Ovary (tissue), 9 donors: ENCODE measurements around the gene CACNG5. TPM values are rescaled to one million over a fixed set of nuclear protein-coding genes. Genes with fewer than 3 reads are reported as not detected.

Experiments used
- microRNA counts: library from miRNA; unstranded; fragments of <30 nt; microRNA quantifications from one replicate; lab custom pipeline; 2016
- microRNA-seq, 3 donors: library from miRNA; unstranded; fragments of <30 nt; microRNA quantifications; one replicate each; pipeline versions ENCODE4 to v1.2.0, GENCODE V29; 2019 to 2020
- polyA plus RNA-seq, 2 donors: library from polyadenylated mRNA; stranded (reverse); fragments of 200-250 nt in 1 of 2; fragments of 350-450 nt in 1 of 2; fragmentation: Illumina TruSeq in 1 of 2; extraction: RNeasy Lipid Tissue Mini Kit (QIAGEN cat#74804) in 1 of 2; gene quantifications; one replicate each; pipeline ENCODE4 v1.2.3, GENCODE V29; 2013 to 2014
- small RNA-seq: library from RNA; depleted of rRNA; stranded (forward); fragments of <200 nt; gene quantifications from one replicate; pipeline ENCODE3, GENCODE V24; 2016
- total RNA-seq, 7 donors: library from RNA; depleted of rRNA in 2 of 7; stranded (reverse); fragments of >200 nt in 2 of 7; fragmentation: NEBNext Ultra II Directional in 3 of 7; extraction: Animal tissue kit (Norgen Biotek cat#: 25700) in 3 of 7; gene quantifications; one replicate each; pipeline versions ENCODE4 v1.1.0 to v1.2.4, GENCODE V29; 2016 to 2023
- donor health status: DM: no; HTN: no; CAD: no; lungs with moderate emphysema.
- donor health status: DM: no; HTN: no; CAD: no.
- donor health status: Bipolar disorder and iron deficiency.
- donor health status: DM: yes; HTN: yes; CAD: no.
- donor health status: DM: no; HTN: no; CAD: no.
- donor health status: DM: yes; HTN: yes; CAD: no.

CACNG5 gene
- total and polyA plus RNA-seq, 9 donors, result not detected

MicroRNA genes within 50 kb of the gene (microRNA counts, 767-probe panel; counts per million panel counts)
- 530 counts per million, percentile 78 among the panel's probes with 10 or more counts for microRNA hsa-miR-634 (lab: Ali Mortazavi, UCI)

Small RNA genes within 50 kb of the gene (microRNA-seq; reads per million reads assigned to microRNA genes)
- gene MIR634, result 0 reads per million in 3 donors

Small RNA genes within 50 kb of the gene (small RNA-seq; reads per million reads assigned to genes)
- gene MIR634 (not detected), gene RNA5SP446 (not detected)

Other genes with a start within 250 kb of the CACNG5 start
- gene CACNG4, start 129.6 kb downstream of the CACNG5 start, total RNA-seq, result 1 to 10 TPM in 1 of 7 donors, under 1 TPM in 4, not detected in 2; 0.15 to 4.9 (median 0.22) TPM
- gene CACNG4, start 129.6 kb downstream of the CACNG5 start, polyA plus RNA-seq, result under 1 TPM; 0.02 to 0.22 TPM
- under 1 TPM in 1 of 7 donors, not detected in 6; 0.46 TPM for gene CACNG1, start 209.4 kb downstream of the CACNG5 start, total RNA-seq
- gene CACNG1, start 209.4 kb downstream of the CACNG5 start, polyA plus RNA-seq, result not detected